ACC112 (cell line): ENCODE results near the gene INAVA.

Experiments used
- H2AFZ ChIP-seq: fragments of 200-600 bp; sonication (generic); one replicate; pipeline ENCODE4 v1.6.0; 2017; ENCODE audit warnings: antibody characterized with exemption, low read length; ENCODE audit not compliant: unreplicated experiment
- H3K27ac ChIP-seq: fragments of 200-600 bp; sonication (generic); 2 replicates; pipeline ENCODE4 v1.5.1; 2014; ENCODE audit warnings: low read depth, mild to moderate bottlenecking, antibody characterized with exemption, low read length, moderate library complexity
- H3K27me3 ChIP-seq: fragments of 200-600 bp; sonication (generic); 2 replicates; pipeline ENCODE4 v1.6.1; 2014; ENCODE audit warnings: mild to moderate bottlenecking, antibody characterized with exemption, low read length, moderate library complexity, mixed read lengths; ENCODE audit not compliant: insufficient read depth
- H3K36me3 ChIP-seq: fragments of 200-600 bp; sonication (generic); 2 replicates; pipeline ENCODE4 v1.6.1; 2016; ENCODE audit warnings: mild to moderate bottlenecking, antibody characterized with exemption, low read length, moderate library complexity, mixed read lengths; ENCODE audit not compliant: insufficient read depth
- H3K4me1 ChIP-seq: fragments of 200-600 bp; sonication (generic); one replicate; pipeline ENCODE4 v1.6.1; 2016; ENCODE audit warnings: low read length, mixed read lengths; ENCODE audit not compliant: insufficient read depth, unreplicated experiment, control insufficient read depth
- H3K4me3 ChIP-seq: fragments of 200-600 bp; sonication (generic); 2 replicates; pipeline ENCODE4 v1.5.1; 2014; ENCODE audit warnings: mild to moderate bottlenecking, low read depth, low read length
- H3K79me2 ChIP-seq: fragments of 200-600 bp; sonication (generic); one replicate; pipeline ENCODE4 v1.6.0; 2016; ENCODE audit warnings: low read length; ENCODE audit not compliant: control insufficient read depth, unreplicated experiment, insufficient read depth

INAVA gene

GRCh38 chr1:200877839-200878551 is 16.7 kb upstream of the INAVA start:
- Histone ChIP-seq H3K27me3 (peaks cover 57% of the 10 kb centered on the region), H3K4me3 (no peak overlapping the region), H2AFZ (no peak overlapping the region), H3K36me3 (no peaks in the 10 kb centered on the region), H3K27ac (no peak overlapping the region), H3K79me2 (no peaks in the 10 kb centered on the region), H3K4me1 (no peaks in the 10 kb centered on the region)

- Histone ChIP-seq H3K36me3 (no peaks in the 10 kb centered on the region), H3K79me2 (no peaks in the 10 kb centered on the region), H3K27ac (no peak overlapping the region), H3K27me3 (peaks cover 36% of the 10 kb centered on the region), H3K4me3 (no peak overlapping the region), H3K4me1 (no peaks in the 10 kb centered on the region), H2AFZ (no peak overlapping the region)
Observed at GRCh38 chr1:200880212-200880611, 14.5 kb upstream of the INAVA start.

GRCh38 chr1:200883118-200883517 is 11.6 kb upstream of the INAVA start:
- H3K4me1 ChIP-seq, result peaks cover 1% of the 10 kb centered on the region

GRCh38 chr1:200885623-200886402 is 8.9 kb upstream of the INAVA start:
- Histone ChIP-seq H3K36me3 (no peaks in the 10 kb centered on the region), H3K4me3 (no peak overlapping the region), H3K27me3 (0 out of 2 replicates have a peak, but pooled peaks cover 8% of the 10 kb centered on the region), H2AFZ (no peak overlapping the region), H3K4me1 (peaks cover 5% of the 10 kb centered on the region), H3K27ac (no peak overlapping the region), H3K79me2 (no peaks in the 10 kb centered on the region)

More at GRCh38 chr1:200883118-200883517, 11.6 kb upstream of the INAVA start:
- Histone ChIP-seq H3K4me3 (no peak overlapping the region), H3K27ac (no peak overlapping the region), H3K27me3 (peaks cover 11% of the 10 kb centered on the region), H3K79me2 (no peaks in the 10 kb centered on the region), H2AFZ (no peak overlapping the region), H3K36me3 (no peaks in the 10 kb centered on the region)

GRCh38 chr1:200886594-200886993 is 8.1 kb upstream of the INAVA start:
- Histone ChIP-seq H3K36me3 (no peaks in the 10 kb centered on the region), H3K4me1 (peaks cover 5% of the 10 kb centered on the region), H3K4me3 (no peak overlapping the region), H3K27ac (no peak overlapping the region), H2AFZ (no peak overlapping the region), H3K79me2 (no peaks in the 10 kb centered on the region), H3K27me3 (0 out of 2 replicates have a peak, but pooled peaks cover 10% of the 10 kb centered on the region)

- Histone ChIP-seq H3K27me3 (0 out of 2 replicates have a peak, but pooled peaks cover 14% of the 10 kb centered on the region), H3K36me3 (no peaks in the 10 kb centered on the region), H3K27ac (no peak overlapping the region), H2AFZ (no peak overlapping the region), H3K4me1 (peaks cover 8% of the 10 kb centered on the region), H3K4me3 (no peak overlapping the region), H3K79me2 (no peaks in the 10 kb centered on the region)
Observed at GRCh38 chr1:200887036-200887435, 7.7 kb upstream of the INAVA start.

- H2AFZ ChIP-seq, result no peak overlapping the region
- no peak overlapping the region for H3K27ac ChIP-seq
Observed at GRCh38 chr1:200887772-200888348, 6.8 kb upstream of the INAVA start.

GRCh38 chr1:200888349-200888838 is 6.3 kb upstream of the INAVA start:
- no peaks in the 10 kb centered on the region for H3K79me2 ChIP-seq
- no peaks in the 10 kb centered on the region for H3K36me3 ChIP-seq
- no peak overlapping the region for H3K4me3 ChIP-seq
- H3K27me3 ChIP-seq, result 0 out of 2 replicates have a peak, but pooled peaks cover 14% of the 10 kb centered on the region
- H3K4me1 ChIP-seq, result peaks cover 10% of the 10 kb centered on the region
- H3K27ac ChIP-seq, result no peak overlapping the region
- no peak overlapping the region for H2AFZ ChIP-seq

More at GRCh38 chr1:200887772-200888348, 6.8 kb upstream of the INAVA start:
- peaks cover 10% of the 10 kb centered on the region for H3K4me1 ChIP-seq
- H3K4me3 ChIP-seq, result no peak overlapping the region
- no peaks in the 10 kb centered on the region for H3K36me3 ChIP-seq
- H3K79me2 ChIP-seq, result no peaks in the 10 kb centered on the region
- H3K27me3 ChIP-seq, result 0 out of 2 replicates have a peak, but pooled peaks cover 14% of the 10 kb centered on the region

- H3K79me2 ChIP-seq, result no peaks in the 10 kb centered on the region
- H3K36me3 ChIP-seq, result no peaks in the 10 kb centered on the region
- no peak overlapping the region for H3K27ac ChIP-seq
- peaks cover 10% of the 10 kb centered on the region for H3K4me1 ChIP-seq
- no peak overlapping the region for H3K4me3 ChIP-seq
- no peak overlapping the region for H2AFZ ChIP-seq
- 0 out of 2 replicates have a peak, but pooled peaks cover 14% of the 10 kb centered on the region for H3K27me3 ChIP-seq
Observed at GRCh38 chr1:200889571-200889970, 5.1 kb upstream of the INAVA start.

- Histone ChIP-seq H3K27ac (no peak overlapping the region), H3K4me3 (no peak overlapping the region), H3K4me1 (peaks cover 10% of the 10 kb centered on the region)
Observed at GRCh38 chr1:200890027-200890426, 4.7 kb upstream of the INAVA start.

More at GRCh38 chr1:200890027-200890426, 4.7 kb upstream of the INAVA start:
- H3K36me3 ChIP-seq, result no peaks in the 10 kb centered on the region
- no peaks in the 10 kb centered on the region for H3K79me2 ChIP-seq
- no peak overlapping the region for H2AFZ ChIP-seq
- 0 out of 2 replicates have a peak, but pooled peaks cover 14% of the 10 kb centered on the region for H3K27me3 ChIP-seq
